DOHH2 (cell line): ENCODE measurements around the gene DDX54.

Experiments used
- CTCF ChIP-seq: fragments of 200-600 bp; sonication (generic); IDR thresholded peaks from one replicate; pipeline ENCODE4 v1.5.1; 2014; ENCODE audit warnings: antibody characterized with exemption, mild to moderate bottlenecking, low read depth, low read length; ENCODE audit not compliant: poor library complexity, severe bottlenecking
- EZH2phosphoT487 ChIP-seq: fragments of 200-600 bp; sonication (generic); IDR thresholded peaks from 2 replicates; pipeline ENCODE4 v1.6.1; 2017; ENCODE audit warnings: borderline replicate concordance, mild to moderate bottlenecking, antibody characterized with exemption, low read length, moderate library complexity, mixed read lengths

- TF ChIP-seq CTCF (no peak), EZH2phosphoT487 (no peak)
Observed at GRCh38 chr12:113146999-113147398, 38.3 kb downstream of the DDX54 start.
